Measurements from ENCODE around the gene TRIM59.

Gene TRIM59

DNA sequence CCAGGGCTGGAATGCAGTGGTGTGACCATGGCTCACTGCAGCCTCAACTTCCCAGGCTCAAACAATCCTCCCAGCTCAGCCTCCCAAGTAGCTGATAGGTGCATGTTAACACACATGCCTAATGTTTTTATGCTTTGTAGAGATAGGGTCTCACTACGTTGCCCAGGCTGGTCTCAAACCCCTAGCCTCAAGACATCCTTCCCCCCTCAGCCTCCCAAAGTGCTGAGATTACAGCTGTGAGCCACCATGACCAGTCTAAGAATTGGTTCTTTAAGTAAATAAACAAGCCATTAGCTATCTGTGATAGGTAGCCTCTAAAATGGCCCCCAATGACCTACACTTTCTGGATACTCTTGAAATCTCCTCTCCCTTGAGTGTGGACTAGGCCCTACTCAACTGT lies 3.7 kb downstream of the TRIM59 start:
- Histone ChIP-seq H3K27ac (ENCODE audit: low read depth, low read length) (no peak overlapping the region), H3K9me3 (ENCODE audit: control insufficient read depth in 1 of 2, low read length in 2 of 2) (no peaks in the 10 kb centered on the region)

DNA sequence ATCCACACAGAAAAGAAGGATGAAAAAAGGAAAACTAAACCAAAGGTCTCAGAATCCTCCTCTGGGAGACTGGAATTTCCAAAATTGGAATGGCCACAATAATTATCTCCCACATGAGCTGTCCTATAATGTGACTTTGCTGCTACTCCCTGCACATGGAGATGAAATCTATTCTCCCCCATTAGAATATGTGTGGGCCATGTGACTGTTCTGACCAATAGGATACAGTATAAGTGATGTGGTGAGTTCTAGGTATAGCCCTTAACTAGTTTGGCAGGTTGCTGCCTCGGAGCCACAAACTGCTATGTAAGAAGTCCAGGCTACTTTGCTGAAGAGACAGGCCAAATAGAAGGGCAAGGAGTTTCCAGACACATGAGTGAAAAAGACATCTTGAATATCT lies 5.2 kb downstream of the TRIM59 start:
- H3K36me3 ChIP-seq (ENCODE audit: control insufficient read depth in 1 of 2, insufficient read depth in 2 of 2, low read length in 2 of 2): peaks cover 0 to 2% of the 10 kb centered on the region in 2 donors
- H3K27me3 ChIP-seq (ENCODE audit: control insufficient read depth in 1 of 2, insufficient read depth in 2 of 2, low read length in 2 of 2): no peaks in the 10 kb centered on the region
- H3K4me1 ChIP-seq (ENCODE audit: control insufficient read depth in 1 of 2, insufficient read depth in 2 of 2, low read length in 2 of 2): peaks cover 3 to 10% of the 10 kb centered on the region in 2 donors
- H3K4me3 ChIP-seq (ENCODE audit: low read depth in 1 of 2, low read length in 2 of 2): no peak overlapping the region
- H3K9ac ChIP-seq (ENCODE audit: low read depth in 1 of 2, low read length in 2 of 2): no peak overlapping the region
- H3K9me3 ChIP-seq (ENCODE audit: control insufficient read depth in 1 of 2, low read length in 2 of 2): no peaks in the 10 kb centered on the region
- no peak overlapping the region for H3K27ac ChIP-seq (ENCODE audit: low read depth, low read length)

More for the DNA sequence above, 3.7 kb downstream of the TRIM59 start:
- H3K4me3 ChIP-seq (ENCODE audit: low read depth in 1 of 2, low read length in 2 of 2): no peak overlapping the region
- H3K9ac ChIP-seq (ENCODE audit: low read depth in 1 of 2, low read length in 2 of 2): no peak overlapping the region
- peaks cover 7 to 10% of the 10 kb centered on the region in 2 donors for H3K4me1 ChIP-seq (ENCODE audit: control insufficient read depth in 1 of 2, insufficient read depth in 2 of 2, low read length in 2 of 2)
- H3K36me3 ChIP-seq (ENCODE audit: control insufficient read depth in 1 of 2, insufficient read depth in 2 of 2, low read length in 2 of 2): peaks cover 0 to 2% of the 10 kb centered on the region in 2 donors
- H3K27me3 ChIP-seq (ENCODE audit: control insufficient read depth in 1 of 2, insufficient read depth in 2 of 2, low read length in 2 of 2): no peaks in the 10 kb centered on the region

- no peak overlapping the region for H3K4me3 ChIP-seq (ENCODE audit: low read depth in 1 of 2, low read length in 2 of 2)
- no peak overlapping the region for H3K27ac ChIP-seq (ENCODE audit: low read depth, low read length)
- no peak overlapping the region for H3K9ac ChIP-seq (ENCODE audit: low read depth in 1 of 2, low read length in 2 of 2)
- H3K27me3 ChIP-seq (ENCODE audit: control insufficient read depth in 1 of 2, insufficient read depth in 2 of 2, low read length in 2 of 2): no peaks in the 10 kb centered on the region
- H3K36me3 ChIP-seq (ENCODE audit: control insufficient read depth in 1 of 2, insufficient read depth in 2 of 2, low read length in 2 of 2): peaks cover 0 to 8% of the 10 kb centered on the region in 2 donors
- H3K4me1 ChIP-seq (ENCODE audit: control insufficient read depth in 1 of 2, insufficient read depth in 2 of 2, low read length in 2 of 2): no peaks in the 10 kb centered on the region
- no peaks in the 10 kb centered on the region for H3K9me3 ChIP-seq (ENCODE audit: control insufficient read depth in 1 of 2, low read length in 2 of 2)
Measured at GRCh38 chr3:160440687-160441086, 8.9 kb downstream of the TRIM59 start.

DNA sequence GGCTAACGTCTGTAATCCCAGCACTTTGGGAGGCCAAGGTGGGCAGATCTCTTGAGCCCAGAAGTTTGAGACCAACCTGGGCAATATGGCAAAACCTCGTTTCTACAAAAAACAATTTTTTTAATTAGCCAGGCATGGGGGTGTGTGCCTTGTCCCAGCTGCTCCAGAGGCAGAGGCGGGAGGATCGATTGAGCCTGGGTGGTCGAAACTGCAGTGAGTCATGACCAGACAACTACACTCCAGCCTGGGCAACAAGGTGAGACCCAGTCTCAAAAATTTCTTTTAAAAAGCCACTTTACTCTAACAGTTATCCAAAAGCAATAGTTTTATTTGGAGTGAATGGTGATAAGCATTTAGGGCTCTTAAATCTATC lies 12.5 kb downstream of the TRIM59 start:
- H3K4me1 ChIP-seq (ENCODE audit: control insufficient read depth in 1 of 2, insufficient read depth in 2 of 2, low read length in 2 of 2): no peaks in the 10 kb centered on the region
- no peak overlapping the region for H3K9ac ChIP-seq (ENCODE audit: low read depth in 1 of 2, low read length in 2 of 2)
- no peaks in the 10 kb centered on the region for H3K27me3 ChIP-seq (ENCODE audit: control insufficient read depth in 1 of 2, insufficient read depth in 2 of 2, low read length in 2 of 2)
- H3K36me3 ChIP-seq (ENCODE audit: control insufficient read depth in 1 of 2, insufficient read depth in 2 of 2, low read length in 2 of 2): peaks cover 10 to 33% of the 10 kb centered on the region in 2 donors
- no peak overlapping the region for H3K27ac ChIP-seq (ENCODE audit: low read depth, low read length)
- H3K9me3 ChIP-seq (ENCODE audit: control insufficient read depth in 1 of 2, low read length in 2 of 2): no peaks in the 10 kb centered on the region
- H3K4me3 ChIP-seq (ENCODE audit: low read depth in 1 of 2, low read length in 2 of 2): no peak overlapping the region

- no peak overlapping the region for H3K27ac ChIP-seq (ENCODE audit: low read depth, low read length)
- no peaks in the 10 kb centered on the region for H3K27me3 ChIP-seq (ENCODE audit: control insufficient read depth in 1 of 2, insufficient read depth in 2 of 2, low read length in 2 of 2)
- H3K9me3 ChIP-seq (ENCODE audit: control insufficient read depth in 1 of 2, low read length in 2 of 2): no peaks in the 10 kb centered on the region
- H3K9ac ChIP-seq (ENCODE audit: low read depth in 1 of 2, low read length in 2 of 2): no peak overlapping the region
- no peak overlapping the region for H3K4me3 ChIP-seq (ENCODE audit: low read depth in 1 of 2, low read length in 2 of 2)
- H3K4me1 ChIP-seq (ENCODE audit: control insufficient read depth in 1 of 2, insufficient read depth in 2 of 2, low read length in 2 of 2): no peaks in the 10 kb centered on the region
- peaks cover 16 to 43% of the 10 kb centered on the region in 2 donors for H3K36me3 ChIP-seq (ENCODE audit: control insufficient read depth in 1 of 2, insufficient read depth in 2 of 2, low read length in 2 of 2)
Measured at GRCh38 chr3:160435747-160436146, 13.8 kb downstream of the TRIM59 start.

DNA sequence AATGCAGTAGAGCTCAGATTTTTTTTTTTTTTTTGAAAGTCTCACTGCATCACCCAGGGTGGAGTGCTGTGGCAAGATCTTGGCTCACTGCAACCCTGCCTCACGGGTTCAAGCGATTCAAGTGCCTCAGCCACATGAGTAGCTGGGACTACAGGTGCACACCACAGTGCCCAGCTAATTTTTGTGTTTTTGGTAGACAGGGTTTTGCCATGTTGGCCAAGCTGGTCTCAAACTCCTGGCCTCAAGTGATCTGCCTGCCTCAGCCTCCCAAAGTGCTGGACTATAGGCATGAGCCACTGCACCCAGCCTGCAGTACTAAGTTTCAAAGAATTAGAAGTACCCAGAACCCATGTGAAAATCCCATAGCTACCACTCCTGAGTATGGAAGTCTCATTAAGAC lies 14.5 kb downstream of the TRIM59 start:
- H3K36me3 ChIP-seq (ENCODE audit: control insufficient read depth in 1 of 2, insufficient read depth in 2 of 2, low read length in 2 of 2): peaks cover 21 to 49% of the 10 kb centered on the region in 2 donors
- H3K27me3 ChIP-seq (ENCODE audit: control insufficient read depth in 1 of 2, insufficient read depth in 2 of 2, low read length in 2 of 2): no peaks in the 10 kb centered on the region
- no peaks in the 10 kb centered on the region for H3K4me1 ChIP-seq (ENCODE audit: control insufficient read depth in 1 of 2, insufficient read depth in 2 of 2, low read length in 2 of 2)
- H3K4me3 ChIP-seq (ENCODE audit: low read depth in 1 of 2, low read length in 2 of 2): no peak overlapping the region
- H3K27ac ChIP-seq (ENCODE audit: low read depth, low read length): no peak overlapping the region
- H3K9ac ChIP-seq (ENCODE audit: low read depth in 1 of 2, low read length in 2 of 2): no peak overlapping the region
- no peaks in the 10 kb centered on the region for H3K9me3 ChIP-seq (ENCODE audit: control insufficient read depth in 1 of 2, low read length in 2 of 2)

DNA sequence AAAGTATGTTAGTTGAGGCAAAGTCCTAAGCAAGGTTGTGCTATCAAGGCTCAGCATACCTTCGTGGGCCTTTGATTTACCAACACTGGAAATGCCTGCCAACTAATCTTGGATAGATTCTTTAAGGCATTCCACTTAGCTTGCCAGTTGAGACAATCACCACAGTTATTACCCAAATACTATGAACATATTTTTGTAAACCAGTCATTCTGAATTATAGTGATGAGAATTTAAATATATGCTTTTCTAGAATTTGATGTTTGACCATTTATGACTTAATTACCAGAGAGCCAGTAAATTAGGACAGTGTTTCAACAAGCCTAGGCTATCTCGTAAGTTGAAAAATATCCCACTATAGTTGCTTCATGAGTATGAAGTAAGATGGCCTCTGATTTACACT lies 15.5 kb downstream of the TRIM59 start:
- Histone ChIP-seq H3K9ac (ENCODE audit: low read depth in 1 of 2, low read length in 2 of 2) (no peak overlapping the region), H3K4me3 (ENCODE audit: low read depth in 1 of 2, low read length in 2 of 2) (no peak overlapping the region), H3K27me3 (ENCODE audit: control insufficient read depth in 1 of 2, insufficient read depth in 2 of 2, low read length in 2 of 2) (no peaks in the 10 kb centered on the region), H3K4me1 (ENCODE audit: control insufficient read depth in 1 of 2, insufficient read depth in 2 of 2, low read length in 2 of 2) (no peaks in the 10 kb centered on the region), H3K36me3 (ENCODE audit: control insufficient read depth in 1 of 2, insufficient read depth in 2 of 2, low read length in 2 of 2) (peaks cover 22 to 54% of the 10 kb centered on the region in 2 donors), H3K27ac (ENCODE audit: low read depth, low read length) (no peak overlapping the region), H3K9me3 (ENCODE audit: control insufficient read depth in 1 of 2, low read length in 2 of 2) (no peaks in the 10 kb centered on the region)

- H3K9ac ChIP-seq (ENCODE audit: low read depth in 1 of 2, low read length in 2 of 2): no peak overlapping the region
- no peaks in the 10 kb centered on the region for H3K27me3 ChIP-seq (ENCODE audit: control insufficient read depth in 1 of 2, insufficient read depth in 2 of 2, low read length in 2 of 2)
- H3K36me3 ChIP-seq (ENCODE audit: control insufficient read depth in 1 of 2, insufficient read depth in 2 of 2, low read length in 2 of 2): peaks cover 35 to 75% of the 10 kb centered on the region in 2 donors
- no peaks in the 10 kb centered on the region for H3K9me3 ChIP-seq (ENCODE audit: control insufficient read depth in 1 of 2, low read length in 2 of 2)
- H3K4me1 ChIP-seq (ENCODE audit: control insufficient read depth in 1 of 2, insufficient read depth in 2 of 2, low read length in 2 of 2): no peaks in the 10 kb centered on the region
- H3K27ac ChIP-seq (ENCODE audit: low read depth, low read length): no peak overlapping the region
- no peak overlapping the region for H3K4me3 ChIP-seq (ENCODE audit: low read depth in 1 of 2, low read length in 2 of 2)
Measured at GRCh38 chr3:160427832-160428424, 21.7 kb downstream of the TRIM59 start.

DNA sequence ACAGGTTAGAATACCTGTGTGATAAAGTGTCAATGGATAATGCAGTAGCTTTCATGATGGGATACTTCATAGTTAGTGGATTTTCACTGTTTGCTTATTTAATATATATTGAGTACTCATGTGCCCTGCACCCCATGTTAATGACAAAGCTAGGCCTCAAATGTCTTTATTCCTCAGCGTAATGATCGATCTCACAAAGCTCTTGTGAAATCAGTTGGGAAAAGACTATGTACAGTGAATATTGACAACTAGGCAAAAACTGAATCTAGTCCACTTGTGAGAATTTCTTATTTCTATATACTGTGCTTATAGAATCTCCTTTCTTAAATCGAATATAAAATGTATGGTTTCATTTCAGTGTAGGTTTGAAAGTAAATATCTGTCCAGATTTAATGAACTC lies 32.3 kb downstream of the TRIM59 start:
- Histone ChIP-seq H3K9ac (ENCODE audit: low read depth in 1 of 2, low read length in 2 of 2) (no peak overlapping the region), H3K4me1 (ENCODE audit: control insufficient read depth in 1 of 2, insufficient read depth in 2 of 2, low read length in 2 of 2) (no peaks in the 10 kb centered on the region), H3K27ac (ENCODE audit: low read depth, low read length) (no peak overlapping the region), H3K27me3 (ENCODE audit: control insufficient read depth in 1 of 2, insufficient read depth in 2 of 2, low read length in 2 of 2) (no peaks in the 10 kb centered on the region), H3K4me3 (ENCODE audit: low read depth in 1 of 2, low read length in 2 of 2) (no peak overlapping the region), H3K36me3 (ENCODE audit: control insufficient read depth in 1 of 2, insufficient read depth in 2 of 2, low read length in 2 of 2) (peaks cover 16 to 63% of the 10 kb centered on the region in 2 donors), H3K9me3 (ENCODE audit: control insufficient read depth in 1 of 2, low read length in 2 of 2) (no peaks in the 10 kb centered on the region)

GRCh38 chr3:160413613-160414248 lies 35.9 kb downstream of the TRIM59 start:
- peaks cover 4 to 43% of the 10 kb centered on the region in 2 donors for H3K36me3 ChIP-seq (ENCODE audit: control insufficient read depth in 1 of 2, insufficient read depth in 2 of 2, low read length in 2 of 2)
- no peak overlapping the region for H3K4me3 ChIP-seq (ENCODE audit: low read depth in 1 of 2, low read length in 2 of 2)
- H3K9me3 ChIP-seq (ENCODE audit: control insufficient read depth in 1 of 2, low read length in 2 of 2): no peaks in the 10 kb centered on the region
- no peaks in the 10 kb centered on the region for H3K4me1 ChIP-seq (ENCODE audit: control insufficient read depth in 1 of 2, insufficient read depth in 2 of 2, low read length in 2 of 2)
- no peak overlapping the region for H3K9ac ChIP-seq (ENCODE audit: low read depth in 1 of 2, low read length in 2 of 2)
- H3K27me3 ChIP-seq (ENCODE audit: control insufficient read depth in 1 of 2, insufficient read depth in 2 of 2, low read length in 2 of 2): no peaks in the 10 kb centered on the region
- no peak overlapping the region for H3K27ac ChIP-seq (ENCODE audit: low read depth, low read length)

Data from duodenal mucosa (tissue), 2 donors.